Renal cortical epithelial cell (primary cell): Measurements from ENCODE around the gene RXRA. TPM values are rescaled to one million over a fixed set of nuclear protein-coding genes. Genes with fewer than 3 reads are reported as not detected.
"Not testable (repeated sequence)": the region's sequence is repeated elsewhere in the genome, so short reads cannot be mapped to it uniquely, and the experiment has no call there.

Experiments
- DNase-seq: peaks from one replicate; pipeline ENCODE4 v3.0.0-alpha.2; 2011; ENCODE audit warnings: low read depth
- total RNA-seq: library from RNA; depleted of rRNA; stranded (reverse); fragments of >200 nt; gene quantifications from 2 replicates; pipeline ENCODE4 v1.2.3, GENCODE V29; 2014

RXRA gene
- total RNA-seq, 1 donor from 2014 or later: 26.5 TPM

DNA sequence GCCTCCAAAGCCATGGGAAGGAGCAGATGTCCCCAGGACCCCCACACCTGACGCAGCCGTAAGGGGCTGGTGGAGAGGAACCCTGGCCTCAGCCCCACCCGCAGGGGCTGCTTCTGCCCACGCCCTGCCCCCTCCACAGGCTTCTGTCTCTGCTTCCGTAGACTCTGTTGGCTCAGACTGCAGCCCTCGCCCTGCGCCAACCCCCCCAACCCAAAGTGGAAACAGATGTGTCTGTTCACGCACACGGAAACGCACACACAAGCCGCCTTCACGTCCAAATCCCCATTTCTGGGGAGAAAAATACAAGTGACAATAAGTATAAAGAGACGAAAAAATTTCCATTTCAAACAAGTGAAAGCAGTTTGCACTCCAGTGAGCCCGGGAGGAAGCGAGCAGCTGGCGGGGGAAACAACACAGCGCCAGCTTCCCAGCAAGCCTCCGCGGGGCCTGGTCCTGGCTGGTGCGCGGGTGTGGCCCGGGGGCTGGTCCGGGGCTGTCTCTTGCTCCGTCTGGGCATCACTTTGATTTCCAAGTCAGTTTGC, 32.6 kb upstream of the RXRA start:
- DNase-seq: no peak

- no peak for DNase-seq
Measured at GRCh38 chr9:134294153-134295071, 31.8 kb upstream of the RXRA start.

GRCh38 chr9:134295101-134295745, 31.0 kb upstream of the RXRA start:
- DNase-seq: no peak

DNA sequence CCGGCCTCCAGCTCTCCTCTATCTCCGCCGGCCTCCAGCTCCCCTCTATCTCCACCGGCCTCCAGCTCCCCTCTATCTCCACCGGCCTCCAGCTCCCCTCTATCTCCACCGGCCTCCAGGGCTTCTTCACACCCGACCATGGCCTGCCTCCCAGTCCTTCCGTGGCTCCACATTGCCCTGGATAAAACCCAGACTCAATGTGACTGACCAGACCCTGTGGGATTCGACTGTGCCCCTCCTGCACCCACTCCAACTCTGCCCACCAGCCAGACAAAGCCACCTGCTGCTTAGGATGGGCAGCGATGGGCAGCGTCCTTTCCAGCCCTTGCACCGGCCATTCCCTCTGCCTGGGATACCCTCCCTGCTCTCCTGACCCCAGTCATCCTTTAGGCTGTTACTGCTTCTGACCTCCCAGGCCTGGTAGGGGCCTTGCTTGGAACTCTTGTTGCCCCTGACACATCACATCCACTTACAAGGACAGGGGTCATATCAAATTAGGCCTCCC, 30.5 kb upstream of the RXRA start:
- no peak for DNase-seq

GRCh38 chr9:134296301-134297082, 29.8 kb upstream of the RXRA start:
- no peak for DNase-seq

GRCh38 chr9:134297083-134297410, 29.2 kb upstream of the RXRA start:
- no peak for DNase-seq

DNA sequence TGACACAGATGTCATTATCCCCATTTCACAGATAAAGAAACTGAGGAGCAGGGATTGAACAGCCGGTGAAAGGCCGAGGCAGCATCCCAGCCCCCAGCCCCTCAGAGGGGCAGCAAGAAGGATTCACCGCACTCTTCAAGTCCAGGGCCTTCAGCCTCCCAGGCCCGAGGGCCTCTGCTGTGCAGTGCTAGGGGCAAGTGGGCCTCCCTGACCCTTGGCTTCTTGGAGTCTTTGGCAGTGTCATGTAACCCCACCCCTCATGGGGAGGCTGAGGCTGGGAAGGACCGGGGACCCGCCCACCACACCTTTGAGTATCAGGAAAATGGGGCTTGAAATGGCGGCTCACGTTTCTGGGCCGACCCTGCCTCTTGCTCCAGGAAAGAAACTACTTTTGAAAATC, 28.7 kb upstream of the RXRA start:
- DNase-seq: no peak

DNA sequence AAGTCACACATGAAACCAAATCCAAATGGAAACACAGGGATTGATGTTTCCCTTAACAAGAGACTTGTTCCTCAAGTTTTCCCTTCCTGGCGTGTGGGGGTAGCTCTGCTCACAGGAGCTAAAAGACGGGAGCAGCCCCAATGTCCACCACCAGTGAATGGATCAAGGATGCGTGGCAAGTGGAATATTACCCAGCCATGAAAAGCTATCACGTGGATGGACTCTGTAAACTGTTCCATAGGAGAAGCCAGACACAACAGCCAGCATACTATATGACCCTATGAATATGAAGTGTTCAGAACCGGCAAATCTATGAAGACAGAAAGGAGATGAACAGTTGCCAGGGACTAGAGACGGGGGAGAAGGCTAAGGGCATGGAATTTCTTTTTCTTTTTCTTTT, 28.3 kb upstream of the RXRA start:
- DNase-seq: no peak

DNA sequence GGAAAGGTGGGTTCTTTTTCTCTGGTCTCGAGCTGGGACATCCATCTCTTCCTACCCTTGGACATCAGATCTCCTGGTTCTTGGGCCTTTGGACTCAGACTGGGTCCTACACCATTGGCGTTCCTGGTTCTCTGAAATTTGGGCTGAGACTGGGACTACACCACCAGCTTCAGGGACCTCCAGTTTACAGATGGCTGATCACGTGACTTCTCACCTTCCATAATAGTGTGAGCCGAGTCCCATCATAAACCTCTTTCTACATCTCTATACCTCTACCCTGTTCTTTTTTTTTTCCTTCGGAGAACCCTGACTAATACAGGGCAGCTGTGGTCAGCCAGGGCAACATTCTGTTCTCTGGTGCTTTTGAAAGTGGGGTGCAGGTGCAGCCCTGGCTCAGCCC, 27.2 kb upstream of the RXRA start:
- no peak for DNase-seq

DNA sequence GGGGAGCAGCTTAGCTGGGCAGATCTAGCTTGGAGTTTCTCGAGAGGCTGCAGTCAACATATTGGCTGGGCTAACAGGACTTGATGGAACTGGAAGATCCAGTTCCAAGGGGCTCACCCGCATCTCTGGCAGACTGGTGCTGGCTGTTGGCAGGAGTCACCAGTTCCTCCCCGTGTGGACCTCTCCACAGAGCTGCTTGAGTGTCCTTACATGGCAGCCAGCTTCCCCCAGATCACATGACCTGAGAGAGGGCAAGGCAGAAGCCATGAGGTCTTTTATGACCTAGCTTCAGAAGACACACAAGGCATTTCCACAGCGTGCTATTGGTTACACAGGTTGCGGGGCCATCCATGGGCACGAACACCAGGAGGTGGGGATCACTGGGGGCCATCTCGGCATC, 26.4 kb upstream of the RXRA start:
- DNase-seq: no peak

- no peak for DNase-seq
Measured at GRCh38 chr9:134301387-134302129, 24.7 kb upstream of the RXRA start.

DNA sequence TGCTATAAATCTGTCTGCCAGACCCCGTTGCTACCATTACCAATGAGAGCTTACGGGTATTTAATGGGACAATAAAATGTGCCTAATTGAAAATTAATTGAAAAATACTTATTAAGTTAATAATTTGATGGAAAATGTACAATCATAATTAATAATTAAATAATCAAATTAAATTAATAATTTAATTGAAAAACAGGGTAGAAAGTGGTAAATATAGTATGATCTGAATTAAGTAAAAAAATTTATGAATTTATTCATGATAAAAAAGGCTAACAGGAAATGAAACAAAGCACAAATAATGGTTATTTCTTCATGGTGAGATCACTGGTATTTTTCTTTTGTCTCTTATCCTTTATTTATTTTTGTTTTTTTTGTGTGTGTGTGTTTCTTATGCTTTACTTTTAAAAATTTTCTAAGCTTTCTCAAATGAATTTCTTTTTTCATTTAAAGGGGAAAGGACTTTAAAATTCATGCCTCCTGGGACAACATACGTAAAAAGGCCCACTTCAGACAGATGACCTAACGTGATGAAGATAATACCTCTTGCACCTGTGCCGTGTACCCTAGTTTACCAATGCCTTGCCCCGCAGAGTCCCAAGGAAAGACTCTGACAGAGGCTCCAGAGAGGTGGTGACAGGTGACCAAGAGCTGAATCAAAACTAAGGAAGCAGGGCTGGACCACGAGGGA, 24.0 kb upstream of the RXRA start:
- DNase-seq: no peak

DNA sequence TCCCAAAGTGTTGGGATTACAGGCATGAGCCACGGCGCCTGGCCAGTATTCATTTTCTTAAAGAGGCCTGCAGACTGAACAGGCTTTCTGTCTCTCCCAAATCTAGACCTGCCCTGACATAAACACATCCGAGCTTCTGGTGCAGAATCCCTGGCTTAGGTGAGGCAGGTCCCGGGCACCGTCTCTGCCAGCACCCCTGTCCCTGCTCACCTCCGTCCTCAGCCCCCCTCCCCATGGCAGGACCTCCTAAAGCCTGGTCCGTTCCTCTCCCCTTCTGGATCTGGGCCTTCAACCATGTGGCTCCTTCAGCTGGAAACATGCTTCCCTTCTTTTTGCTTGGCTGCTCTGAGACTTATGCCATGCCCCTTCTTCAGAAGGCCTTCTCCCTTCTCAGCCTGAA, 22.7 kb upstream of the RXRA start:
- DNase-seq: no peak

DNA sequence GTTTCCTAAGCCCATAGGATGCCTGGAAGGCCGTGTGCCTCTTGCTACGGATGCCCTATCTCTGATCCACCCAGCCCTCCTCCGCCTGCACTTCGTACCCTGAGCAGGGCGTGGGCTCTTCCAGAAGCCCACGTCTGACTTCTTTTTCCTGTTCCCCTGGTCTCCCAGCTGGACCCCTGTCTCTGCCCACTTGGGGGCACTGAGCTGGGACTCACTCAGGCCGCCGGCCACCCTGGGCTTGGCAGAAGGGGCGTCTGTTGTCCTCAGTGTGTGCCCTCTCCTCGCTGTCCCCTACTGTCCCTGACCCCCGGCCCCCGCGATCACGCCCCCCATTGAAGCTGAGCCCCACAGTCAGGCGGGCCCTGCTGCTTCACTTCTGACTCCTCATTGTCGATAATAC, 22.0 kb upstream of the RXRA start:
- DNase-seq: no peak

- no peak for DNase-seq
Measured at GRCh38 chr9:134304690-134305089, 21.6 kb upstream of the RXRA start.

DNA sequence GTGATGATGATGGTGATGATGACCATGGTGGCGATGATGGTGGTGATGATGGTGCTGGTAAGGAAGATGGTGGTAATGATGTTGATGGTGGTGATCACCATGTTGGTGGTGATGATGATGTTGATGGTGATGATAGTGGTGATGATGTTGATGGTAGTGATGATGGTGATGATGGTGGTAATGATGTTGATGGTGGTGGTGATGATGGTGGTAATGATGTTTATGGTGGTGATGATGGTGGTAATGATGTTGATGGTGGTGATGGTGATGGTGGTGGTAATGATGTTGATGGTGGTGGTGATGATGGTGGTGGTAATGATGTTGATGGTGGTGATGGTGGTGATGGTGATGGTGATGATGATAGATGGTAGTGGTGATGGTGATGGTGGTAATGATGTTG, 20.7 kb upstream of the RXRA start:
- no peak for DNase-seq

GRCh38 chr9:134306042-134306441, 20.2 kb upstream of the RXRA start:
- DNase-seq: not testable (repeated sequence)

DNA sequence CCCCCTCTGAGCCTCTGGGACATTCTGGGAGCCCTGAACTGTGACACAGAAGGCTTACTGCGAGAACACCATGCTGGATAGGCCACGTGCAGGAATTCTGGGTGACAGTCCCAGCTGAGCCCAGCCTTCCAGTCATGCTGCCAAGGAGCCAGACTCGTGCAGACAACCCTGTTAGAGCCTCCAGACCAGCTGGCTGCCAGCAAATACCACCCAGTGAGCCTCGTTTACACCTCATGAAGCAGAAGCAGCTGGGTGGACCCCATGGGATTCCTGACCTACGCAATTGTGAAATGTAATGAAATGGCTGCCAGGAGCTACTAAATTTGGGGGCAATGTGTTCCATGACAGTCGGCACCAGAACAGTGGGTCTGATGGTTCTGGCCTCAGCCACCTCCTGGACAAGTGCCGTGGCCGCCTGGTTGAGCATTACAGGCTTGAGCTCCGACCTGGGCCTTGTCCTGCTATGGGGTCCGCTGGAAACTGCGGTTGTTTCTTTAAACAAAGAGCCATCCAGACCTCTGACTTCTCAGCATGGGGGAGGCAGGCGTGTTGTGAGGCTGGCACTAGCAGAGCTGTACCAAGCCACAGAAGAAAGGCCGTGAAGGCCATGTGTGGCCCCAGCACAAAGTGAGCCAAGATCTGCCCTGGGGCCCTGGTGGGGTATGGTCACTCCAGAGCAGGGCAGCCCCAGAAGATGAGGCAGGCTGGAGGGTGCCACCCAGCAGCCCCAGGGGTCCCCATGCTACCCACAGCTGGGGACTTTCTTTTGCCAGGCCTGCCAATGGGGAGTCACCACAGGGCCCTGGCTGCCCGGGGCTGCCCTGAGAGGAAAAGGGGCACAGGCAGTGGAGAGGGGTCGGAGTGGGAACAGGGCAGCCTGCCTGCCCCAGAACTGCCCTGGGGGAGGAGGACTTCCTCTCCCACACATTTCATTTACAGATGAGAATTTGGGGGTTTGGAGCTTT, 19.3 kb upstream of the RXRA start:
- no peak for DNase-seq
